Panc1 (cell line): ENCODE results near the gene BOC.

Experiments
- CTCF ChIP-seq: fragments of 450-650 bp; IDR thresholded peaks from 2 replicates; pipeline ENCODE4 v1.5.1; 2017; ENCODE audit warnings: mild to moderate bottlenecking
- POLR2AphosphoS5 ChIP-seq: IDR thresholded peaks from 2 replicates; pipeline ENCODE4 v1.6.1; 2012; ENCODE audit warnings: mild to moderate bottlenecking, low read depth, low read length, moderate library complexity

- peak; percentile 24 for TF ChIP-seq CTCF
- no peak for TF ChIP-seq POLR2AphosphoS5
These were observed 43.9 kb downstream of the BOC start for GRCh38 chr3:113255100-113255853.
